ENCODE data around the gene AGTPBP1.

AGTPBP1 gene

DNA sequence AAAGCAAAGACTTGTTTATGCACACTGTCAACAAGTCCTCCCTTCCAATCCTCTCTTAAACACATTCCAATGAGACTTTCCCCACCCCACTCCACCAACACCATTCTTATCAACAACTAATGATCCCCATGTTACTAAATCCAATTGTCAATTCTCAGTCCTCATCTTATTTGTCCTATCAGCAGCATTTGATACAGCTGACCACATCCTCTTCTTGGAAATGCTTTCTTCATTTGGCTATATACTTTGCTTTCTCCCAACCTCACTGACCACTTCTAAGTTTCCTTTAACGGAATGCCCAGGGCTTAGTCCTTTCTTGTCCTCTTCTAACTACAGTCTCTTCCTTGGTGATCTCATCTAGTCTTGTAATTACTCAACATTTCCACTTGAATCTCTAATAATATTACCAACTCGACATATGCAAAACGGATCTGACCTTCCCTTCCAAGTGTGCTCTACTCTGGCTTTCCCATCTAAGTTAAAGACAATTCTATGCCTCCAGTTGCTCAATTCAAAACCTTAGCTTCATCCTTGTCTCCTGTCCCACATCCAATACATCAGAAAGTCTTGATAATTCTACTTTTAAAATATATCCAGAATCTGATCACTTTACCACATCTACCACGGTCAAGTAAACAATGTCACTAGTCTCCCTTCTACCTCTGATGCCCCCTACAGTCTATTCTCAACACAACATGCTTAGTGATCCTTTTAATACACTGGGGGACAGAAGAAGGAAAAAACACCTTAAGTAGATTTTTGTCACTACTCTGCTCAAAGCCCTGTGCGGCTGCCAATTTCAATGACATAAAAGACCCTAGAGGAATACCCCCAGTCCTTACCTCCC is 25.5 kb downstream of the AGTPBP1 start:
- peak; percentile 83 for DNase-seq

DNA sequence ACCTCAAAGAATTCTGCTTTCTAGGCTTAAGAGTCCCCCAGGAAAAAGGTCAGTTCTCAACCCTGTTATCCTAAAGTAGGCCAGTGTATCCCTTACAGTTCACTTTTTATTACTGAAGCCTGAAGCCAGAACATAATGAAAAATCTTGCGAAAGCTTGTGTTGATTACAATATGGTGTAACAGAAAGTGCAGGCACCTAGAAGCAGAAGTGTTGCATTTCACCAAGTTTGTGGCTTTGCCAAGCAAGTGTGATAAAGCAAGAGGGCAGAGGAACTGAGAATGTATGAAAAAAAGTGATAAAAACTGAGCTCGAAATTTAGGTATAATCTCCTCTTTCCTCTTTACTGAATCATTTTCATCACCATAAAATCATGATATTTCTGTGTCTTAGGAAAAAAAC is 26.2 kb downstream of the AGTPBP1 start:
- peak; percentile 92 for DNase-seq

DNA sequence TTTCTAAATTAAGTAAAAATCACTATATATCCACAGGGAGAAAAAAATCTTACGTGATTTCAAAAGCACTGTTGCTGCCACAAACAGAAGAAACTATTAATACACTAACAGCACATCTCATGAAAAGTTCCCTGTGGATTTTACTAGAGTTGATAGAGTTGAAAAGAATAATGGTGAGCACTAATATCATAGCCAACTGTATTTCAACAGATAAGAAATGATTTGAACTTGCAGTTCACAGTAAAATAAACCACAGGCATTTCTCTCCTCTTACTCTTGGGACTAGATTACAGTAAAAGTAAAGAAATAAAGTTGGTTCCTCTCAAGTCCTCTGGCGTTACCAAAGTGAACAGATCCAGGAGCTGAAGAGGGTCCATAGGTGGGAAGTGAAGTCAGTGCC is 27.9 kb downstream of the AGTPBP1 start:
- DNase-seq, result no peak

GRCh38 chr9:85704744-85705143 is 37.0 kb downstream of the AGTPBP1 start:
- DNase-seq, result no peak

DNA sequence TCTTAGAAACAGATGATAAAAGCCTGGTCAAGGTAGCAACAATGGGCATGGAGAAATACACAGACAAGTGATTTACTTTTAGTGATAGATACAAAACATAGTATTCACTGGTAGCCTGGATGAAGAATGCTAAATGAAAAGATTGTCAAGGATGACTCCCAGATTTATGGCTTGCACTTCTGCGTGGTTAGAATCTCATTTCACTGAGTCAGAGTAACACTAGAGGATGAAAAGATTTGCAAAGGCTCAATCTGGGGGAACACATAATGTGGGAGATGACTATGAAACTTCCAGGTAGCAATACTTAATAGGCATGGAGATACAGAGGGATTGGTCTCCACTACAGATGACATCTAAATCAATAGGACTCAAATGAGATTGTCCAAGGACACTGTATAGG is 38.4 kb downstream of the AGTPBP1 start:
- no peak for DNase-seq

GRCh38 chr9:85702726-85703289 is 38.9 kb downstream of the AGTPBP1 start:
- peak; percentile 31 for DNase-seq

DNA sequence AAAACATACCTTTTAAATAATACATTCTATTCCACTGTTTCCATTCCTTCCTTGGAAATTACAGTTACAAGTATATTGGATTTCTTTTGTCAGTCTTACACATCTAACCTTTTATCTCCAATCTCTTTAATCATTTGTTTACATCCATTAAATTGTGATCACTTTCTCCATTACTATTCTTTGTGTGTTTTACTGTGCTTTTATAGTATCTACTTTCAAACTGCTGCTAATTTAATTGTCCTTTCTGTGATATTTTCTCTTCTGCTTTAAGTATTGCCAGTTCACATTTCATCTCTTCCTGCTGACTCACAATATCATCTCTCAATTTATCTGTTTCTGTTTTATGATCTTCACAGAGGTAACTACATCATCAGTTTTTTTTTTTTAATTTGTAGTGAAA is 39.6 kb downstream of the AGTPBP1 start:
- DNase-seq, result no peak

DNA sequence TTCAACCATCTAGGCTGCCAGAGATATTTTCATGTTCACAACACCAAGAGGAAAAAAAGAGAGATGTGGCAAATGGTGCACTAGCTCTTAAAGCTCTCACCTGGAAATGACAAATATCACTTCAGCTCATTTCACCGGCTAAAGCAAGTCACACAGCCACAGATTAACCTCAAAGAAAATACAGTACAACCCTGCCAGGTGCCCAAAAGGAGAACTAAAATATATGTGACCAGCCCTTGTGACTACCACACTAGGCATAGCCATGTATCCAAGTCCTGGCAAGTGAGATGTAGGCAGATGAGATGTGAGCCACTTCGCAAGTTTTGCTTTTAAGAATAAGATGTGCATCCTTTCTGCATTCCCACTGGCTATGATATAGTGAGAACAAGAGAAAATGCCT is 41.4 kb downstream of the AGTPBP1 start:
- DNase-seq, result no peak

- DNase-seq, result no peak
Observed at GRCh38 chr9:85688361-85688760, 53.4 kb downstream of the AGTPBP1 start.

DNA sequence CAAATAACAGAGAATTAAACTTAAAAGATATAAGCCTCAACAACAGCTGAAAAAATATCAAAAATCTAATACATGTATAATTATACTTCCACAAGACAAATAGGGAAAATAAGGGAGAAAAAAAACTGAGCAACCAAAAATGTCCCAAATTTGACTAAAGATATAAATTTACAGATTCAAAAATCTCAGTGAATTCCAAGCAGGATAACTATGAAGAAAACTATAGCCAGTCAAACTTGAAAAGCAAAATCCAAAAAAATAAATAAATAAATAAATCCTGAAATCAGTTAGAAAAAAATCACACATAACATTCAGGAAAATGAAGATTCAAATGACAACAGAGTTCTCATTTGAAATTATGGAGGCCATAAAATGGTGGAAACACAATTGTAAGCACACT is 56.7 kb downstream of the AGTPBP1 start:
- no peak for DNase-seq

DNA sequence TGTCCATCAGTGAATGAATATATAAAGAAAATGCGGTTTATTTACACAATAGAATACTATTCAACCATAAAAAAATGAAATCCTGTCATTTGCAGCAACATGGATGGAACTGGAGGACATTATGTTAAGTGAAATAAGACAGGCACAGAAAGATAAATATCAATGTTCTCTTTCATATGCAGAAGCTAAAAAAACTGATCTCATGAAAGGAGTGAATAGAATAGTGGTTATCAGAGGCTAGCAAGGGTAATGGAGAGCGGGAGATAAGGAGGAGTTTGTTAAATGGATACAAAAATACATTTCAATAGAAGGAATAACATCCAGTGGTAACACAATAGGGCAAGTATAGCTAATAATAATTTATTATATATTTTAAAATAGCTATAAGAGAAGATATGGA is 65.0 kb downstream of the AGTPBP1 start:
- no peak for DNase-seq

GRCh38 chr9:85667374-85667773 is 74.4 kb downstream of the AGTPBP1 start:
- DNase-seq, result no peak

- DNase-seq, result no peak
Observed at GRCh38 chr9:85666086-85666485, 75.7 kb downstream of the AGTPBP1 start.

DNA sequence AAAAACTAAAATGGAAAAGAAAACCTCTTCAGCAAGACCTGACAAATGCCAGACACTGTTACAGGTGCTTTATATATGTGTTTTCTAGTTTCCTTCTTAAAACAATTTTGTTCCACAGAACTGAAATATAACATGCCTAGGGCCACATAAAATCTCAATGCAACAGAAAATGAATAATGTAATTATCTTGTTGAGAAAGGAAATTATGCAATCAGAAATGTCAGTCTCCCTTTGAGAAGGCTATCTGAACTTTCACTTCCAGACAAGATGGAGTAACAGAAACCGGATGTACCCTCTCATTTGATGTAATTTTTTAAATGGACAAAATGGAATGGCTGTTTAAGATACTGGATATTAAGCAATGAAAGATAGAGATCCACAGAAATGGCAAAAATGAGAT is 79.2 kb downstream of the AGTPBP1 start:
- peak; percentile 63 for DNase-seq

GRCh38 chr9:85658716-85659115 is 83.0 kb downstream of the AGTPBP1 start:
- no peak for DNase-seq

DNA sequence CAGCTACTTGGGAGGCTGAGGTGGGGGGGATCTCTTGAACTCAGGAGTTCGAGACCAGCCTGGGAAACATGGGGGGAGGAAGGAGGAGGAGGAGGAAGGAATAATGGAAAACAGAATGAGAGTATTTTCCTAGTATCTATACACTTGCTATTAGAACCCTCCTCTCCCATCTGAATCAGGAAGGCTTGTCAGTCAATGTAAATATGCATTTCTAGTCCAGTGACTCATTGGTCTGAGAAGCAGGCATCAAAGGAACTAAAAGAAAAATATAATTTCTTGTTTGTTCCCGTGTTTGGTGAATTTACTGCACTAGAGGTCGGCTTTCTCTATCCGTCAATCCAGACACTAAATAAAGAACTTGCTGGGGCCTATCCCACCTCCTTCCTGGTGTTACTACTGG is 88.6 kb downstream of the AGTPBP1 start:
- DNase-seq, result no peak

GRCh38 chr9:85647571-85647970 is 94.2 kb downstream of the AGTPBP1 start:
- DNase-seq, result peak; percentile 14

DNA sequence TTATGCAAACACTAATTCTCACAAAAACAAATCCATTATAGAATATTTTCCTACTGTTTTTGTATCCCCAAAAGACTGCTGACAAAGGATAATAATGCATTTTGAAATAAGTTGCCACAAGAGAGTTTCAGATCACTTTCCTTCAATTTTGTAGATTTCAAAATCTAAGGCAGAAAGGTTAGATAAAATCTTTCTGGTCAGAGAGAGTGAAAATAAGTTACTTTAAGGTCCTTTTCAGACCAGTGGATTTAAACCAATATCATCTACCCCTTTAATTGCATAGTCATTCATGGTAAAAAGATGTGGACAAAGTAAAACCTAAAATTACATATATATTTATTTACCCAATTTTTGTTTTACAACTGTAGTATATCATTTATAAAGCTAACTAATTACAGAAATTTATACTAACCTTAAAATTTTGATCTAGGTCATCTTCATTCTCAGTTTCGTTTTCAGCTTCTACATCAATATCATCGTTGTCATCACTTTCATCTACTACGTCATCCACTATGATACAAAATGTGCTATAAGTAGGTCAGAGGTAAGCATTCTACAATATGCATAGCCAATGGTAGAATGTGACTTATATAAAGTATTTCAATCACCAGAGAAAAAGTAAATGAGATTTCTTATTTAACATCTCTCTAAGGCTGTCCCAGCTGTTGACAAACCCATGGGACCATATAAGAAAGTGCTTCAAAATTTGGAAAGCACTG is 95.7 kb downstream of the AGTPBP1 start:
- peak; percentile 2 for DNase-seq

- DNase-seq, result no peak
Observed at GRCh38 chr9:85640425-85640824, 101.3 kb downstream of the AGTPBP1 start.

GRCh38 chr9:85639675-85640186 is 102.0 kb downstream of the AGTPBP1 start:
- no peak for DNase-seq

- DNase-seq, result no peak
Observed at GRCh38 chr9:85631809-85632208, 109.9 kb downstream of the AGTPBP1 start.

- no peak for DNase-seq
Observed at GRCh38 chr9:85630676-85631075, 111.1 kb downstream of the AGTPBP1 start.

- DNase-seq, result no peak
Observed at GRCh38 chr9:85617141-85617670, 124.5 kb downstream of the AGTPBP1 start.

DNA sequence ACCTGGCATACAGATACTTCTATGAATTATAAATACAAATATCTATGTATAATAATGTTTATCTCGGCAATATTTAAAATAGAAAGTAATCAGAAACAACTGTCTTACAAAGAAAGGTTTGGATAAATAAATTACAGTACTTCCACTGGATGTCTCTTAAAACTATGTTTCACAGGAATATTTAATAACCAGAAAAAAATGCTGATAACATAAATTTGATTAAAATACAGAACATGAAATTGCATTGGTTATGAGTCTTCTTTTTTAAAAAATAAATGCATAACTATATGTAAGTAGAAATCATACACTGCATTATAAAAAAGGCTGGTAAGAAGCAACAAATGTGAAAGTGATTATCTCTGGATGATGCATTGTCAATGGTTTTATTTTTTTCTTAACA is 126.0 kb downstream of the AGTPBP1 start:
- DNase-seq, result no peak
